H1 (cell line): ENCODE results near the gene GDF15. TPM values are rescaled to one million over a fixed set of nuclear protein-coding genes. Genes with fewer than 3 reads are reported as not detected.

Experiments
- BACH1 ChIP-seq: IDR thresholded peaks from 2 replicates; pipeline ENCODE4 v1.6.1; 2012; ENCODE audit warnings: low read length, improper control_type of control experiment
- CEBPB ChIP-seq: IDR thresholded peaks from 2 replicates; pipeline ENCODE4 v1.6.1; 2012; ENCODE audit warnings: low read depth, low read length
- E2F6 ChIP-seq: IDR thresholded peaks from 2 replicates; pipeline ENCODE4 v1.6.1; 2012; ENCODE audit warnings: inconsistent platforms
- EGR1 ChIP-seq: IDR thresholded peaks from 2 replicates; pipeline ENCODE4 v1.6.1; 2011; ENCODE audit warnings: low read depth, low read length, borderline replicate concordance
- EP300 ChIP-seq, 2 experiments: IDR thresholded peaks; 1 replicate in 1 of 2; 2 replicates in 1 of 2; pipeline ENCODE4 v1.6.1; 2011 to 2012; ENCODE audit warnings: low read depth in 2 of 2, low read length in 2 of 2, mild to moderate bottlenecking in 2 of 2, borderline replicate concordance in 1 of 2, inconsistent platforms in 1 of 2, moderate library complexity in 1 of 2
- FOSL1 ChIP-seq: IDR thresholded peaks from 2 replicates; pipeline ENCODE4 v1.6.1; 2011; ENCODE audit warnings: mild to moderate bottlenecking, low read depth, low read length, moderate library complexity; ENCODE audit not compliant: insufficient read depth
- GABPA ChIP-seq: IDR thresholded peaks from 2 replicates; pipeline ENCODE4 v1.6.1; 2011; ENCODE audit warnings: mild to moderate bottlenecking, low read length, moderate library complexity, borderline replicate concordance; ENCODE audit not compliant: insufficient read depth
- HDAC2 ChIP-seq, 2 experiments: fragments of 300-600 bp in 1 of 2; sonication (generic) in 1 of 2; IDR thresholded peaks; 2 replicates each; pipeline ENCODE4 v1.6.1; 2011 to 2012; ENCODE audit warnings: low read depth in 2 of 2, low read length in 2 of 2, mild to moderate bottlenecking in 2 of 2, moderate library complexity in 2 of 2, borderline replicate concordance in 1 of 2, inconsistent platforms in 1 of 2
- HDAC6 ChIP-seq: IDR thresholded peaks from one replicate; pipeline ENCODE4 v1.7.1; 2012; ENCODE audit warnings: low read depth, mild to moderate bottlenecking, inconsistent platforms, low read length, moderate library complexity
- KDM1A ChIP-seq: fragments of 200-600, 300-600 bp; sonication (generic); IDR thresholded peaks from 2 replicates; pipeline ENCODE4 v1.7.1; 2016; ENCODE audit warnings: mild to moderate bottlenecking, low read length, borderline replicate concordance
- KDM4A ChIP-seq: IDR thresholded peaks from one replicate; pipeline ENCODE4 v1.7.1; 2012; ENCODE audit warnings: low read depth, mild to moderate bottlenecking, moderate library complexity, low read length, inconsistent platforms; ENCODE audit not compliant: severe bottlenecking
- MAX ChIP-seq: IDR thresholded peaks from 2 replicates; pipeline ENCODE4 v1.6.1; 2012; ENCODE audit warnings: inconsistent platforms
- NANOG ChIP-seq: IDR thresholded peaks from 2 replicates; pipeline ENCODE4 v1.6.1; 2011; ENCODE audit warnings: low read length, low read depth, mild to moderate bottlenecking, inconsistent platforms; ENCODE audit not compliant: insufficient read depth, poor library complexity, severe bottlenecking
- RNF2 ChIP-seq: fragments of 200-900, 300-1000 bp; sonication (generic); IDR thresholded peaks from 2 replicates; pipeline ENCODE4 v1.7.1; 2016; ENCODE audit warnings: borderline replicate concordance, low read depth, mild to moderate bottlenecking, antibody characterized with exemption, low read length; ENCODE audit not compliant: poor library complexity, severe bottlenecking; ENCODE audit errors: missing control alignments
- SIN3A ChIP-seq, 2 experiments: IDR thresholded peaks in 1 of 2; conservative IDR thresholded peaks in 1 of 2; 2 replicates each; pipeline ENCODE4 v1.6.1; 2011 to 2012; ENCODE audit warnings: low read length in 2 of 2, improper control_type of control experiment in 1 of 2, low read depth in 1 of 2, mild to moderate bottlenecking in 1 of 2
- SIRT6 ChIP-seq: IDR thresholded peaks from one replicate; pipeline ENCODE4 v1.7.1; 2012; ENCODE audit warnings: low read length, inconsistent platforms
- SUZ12 ChIP-seq: fragments of 200-600 bp; sonication (generic); IDR thresholded peaks from 2 replicates; pipeline ENCODE4 v1.6.1; 2012; ENCODE audit warnings: mild to moderate bottlenecking, inconsistent platforms, low read length, moderate library complexity, mixed read lengths
- TBP ChIP-seq: IDR thresholded peaks from 2 replicates; pipeline ENCODE4 v1.6.1; 2011; ENCODE audit warnings: low read depth, low read length, improper control_type of control experiment
- polyA plus RNA-seq, 7 experiments: library from polyadenylated mRNA; depleted of rRNA in 3 of 7; stranded (reverse) in 5 of 7; unstranded in 2 of 7; fragments of >200 nt in 5 of 7; fragments of 200-250 nt in 2 of 7; gene quantifications; 1 replicate in 5 of 7; 2 replicates in 1 of 7; 4 replicates in 1 of 7; pipeline versions ENCODE4 v1.2.1 to v1.2.3, GENCODE V29; 2011 to 2013; ENCODE audit warnings: missing spikeins in 2 of 7, mixed read lengths in 2 of 7
- total RNA-seq: library from RNA; stranded (reverse); fragmentation: NEBNext Ultra II Directional; extraction: Animal tissue kit (Norgen Biotek cat#: 25700); gene quantifications from 2 replicates; pipeline ENCODE4 v1.2.1, GENCODE V29; 2021

GDF15 gene
- total and polyA plus RNA-seq, 2 of the 8 experiments (the other 6 are each of a cell fraction or from before 2014, with no cell fraction given), result 4.1 to 8.5 TPM

- no peak for TF ChIP-seq SUZ12
- TF ChIP-seq RNF2, result no peak
- no peak for TF ChIP-seq CEBPB
- no peak for TF ChIP-seq GABPA
- TF ChIP-seq TBP, result no peak
- TF ChIP-seq NANOG, result no peak
- no peak for TF ChIP-seq HDAC2 (IDR thresholded peaks at IDR 0.05; ENCODE audit: borderline replicate concordance in 1 of 2, low read depth in 2 of 2, low read length in 2 of 2)
- TF ChIP-seq BACH1, result no peak
- TF ChIP-seq SIN3A (conservative IDR thresholded peaks at IDR 0.05 in 1 of 2, IDR thresholded peaks at IDR 0.05 in 1 of 2; ENCODE audit: low read depth in 1 of 2, low read length in 2 of 2), result peak in 1 of 2 experiments; percentile 63; a peak in 2 of 4 replicates
- no peak for TF ChIP-seq HDAC6
- TF ChIP-seq MAX, result peak; percentile 73; the same call in 1 of the 2 replicates
- TF ChIP-seq EGR1, result no peak
- no peak for TF ChIP-seq KDM1A
- no peak for TF ChIP-seq SIRT6
- TF ChIP-seq FOSL1, result no peak
- TF ChIP-seq E2F6, result peak; percentile 56; the same call in 1 of the 2 replicates
- TF ChIP-seq EP300 (IDR thresholded peaks at IDR 0.05; ENCODE audit: borderline replicate concordance in 1 of 2, low read depth in 2 of 2, low read length in 2 of 2), result no peak
- peak; percentile 76 for TF ChIP-seq KDM4A
Observed at GRCh38 chr19:18436671-18437490, 50.9 kb downstream of the GDF15 start (continued).
